Gastroesophageal sphincter (tissue), 3 donors: ENCODE data around the gene CFAP410.
A peak's percentile ranks its signal among the peaks of the same experiment; 100 is the strongest.

Source experiments
- EP300 ChIP-seq: sonication (generic); formaldehyde crosslinking; IDR thresholded peaks from one replicate; pipeline ENCODE4 v1.6.1; 2017; ENCODE audit warnings: antibody characterized with exemption, mild to moderate bottlenecking
- POLR2AphosphoS5 ChIP-seq: sonication (generic); formaldehyde crosslinking; IDR thresholded peaks from one replicate; pipeline ENCODE4 v1.6.1; 2017; ENCODE audit warnings: antibody characterized with exemption
- TF ChIP-seq, protein P1 (sequence below), 4 experiments: fragments of 200-600 bp in 2 of 4; fragments of 450-650 bp in 2 of 4; sonication (generic) in 1 of 4; IDR thresholded peaks; one replicate each; pipeline ENCODE4 v1.5.1; 2017 to 2019; ENCODE audit warnings: antibody characterized with exemption in 4 of 4, mild to moderate bottlenecking in 2 of 4, moderate library complexity in 2 of 4

GRCh38 chr21:44304877-44305293 lies 34.3 kb downstream of the CFAP410 start:
- TF ChIP-seq POLR2AphosphoS5 = no peak
- TF ChIP-seq, protein P1, sequence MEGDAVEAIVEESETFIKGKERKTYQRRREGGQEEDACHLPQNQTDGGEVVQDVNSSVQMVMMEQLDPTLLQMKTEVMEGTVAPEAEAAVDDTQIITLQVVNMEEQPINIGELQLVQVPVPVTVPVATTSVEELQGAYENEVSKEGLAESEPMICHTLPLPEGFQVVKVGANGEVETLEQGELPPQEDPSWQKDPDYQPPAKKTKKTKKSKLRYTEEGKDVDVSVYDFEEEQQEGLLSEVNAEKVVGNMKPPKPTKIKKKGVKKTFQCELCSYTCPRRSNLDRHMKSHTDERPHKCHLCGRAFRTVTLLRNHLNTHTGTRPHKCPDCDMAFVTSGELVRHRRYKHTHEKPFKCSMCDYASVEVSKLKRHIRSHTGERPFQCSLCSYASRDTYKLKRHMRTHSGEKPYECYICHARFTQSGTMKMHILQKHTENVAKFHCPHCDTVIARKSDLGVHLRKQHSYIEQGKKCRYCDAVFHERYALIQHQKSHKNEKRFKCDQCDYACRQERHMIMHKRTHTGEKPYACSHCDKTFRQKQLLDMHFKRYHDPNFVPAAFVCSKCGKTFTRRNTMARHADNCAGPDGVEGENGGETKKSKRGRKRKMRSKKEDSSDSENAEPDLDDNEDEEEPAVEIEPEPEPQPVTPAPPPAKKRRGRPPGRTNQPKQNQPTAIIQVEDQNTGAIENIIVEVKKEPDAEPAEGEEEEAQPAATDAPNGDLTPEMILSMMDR (IDR thresholded peaks at IDR 0.05) = peak in 3 of 4 experiments; percentile 33 to 61 (median 53)
- TF ChIP-seq EP300 = no peak
